IMR-90 (cell line): ENCODE measurements around the gene AKR1C8. TPM values are rescaled to one million over a fixed set of nuclear protein-coding genes. Genes with fewer than 3 reads are reported as not detected.

Experiments used
- ATAC-seq: fragments of 200-7000 bp; cut with Tn5 transposase; 2 replicates; pipeline ENCODE4 v1.9.1; 2020; ENCODE audit warnings: low read depth, mild to moderate bottlenecking, moderate library complexity
- BruUV-seq: library from RNA; stranded (reverse); fragments of 400-500 nt; replicated peaks from 2 replicates; lab custom pipeline; 2021; lab: Mats Ljungman, UMichigan
- CTCF ChIA-PET: fragments of 300-600 bp; formaldehyde crosslinking; extraction: SDS; loops from one replicate; lab custom pipeline; 2021; ENCODE audit warnings: antibody characterized with exemption; lab: Yijun Ruan, JAX
- POLR2A ChIA-PET: fragments of 300-600 bp; sonication (Branson Sonifier 250); formaldehyde crosslinking; loops from one replicate; lab custom pipeline; 2022; ENCODE audit warnings: antibody characterized with exemption; ENCODE audit not compliant: unreplicated experiment; lab: Charles Lee
- DNase-seq: peaks from one replicate; pipeline ENCODE4 v3.0.0; 2013
- H2AFZ ChIP-seq: replicated peaks from 2 replicates; pipeline ENCODE3; 2013; ENCODE audit warnings: low read length, mild to moderate bottlenecking; ENCODE audit not compliant: poor library complexity
- H2AK5ac ChIP-seq: 2 replicates; pipeline ENCODE4 v1.6.1; 2013; ENCODE audit warnings: low read depth, low read length, inconsistent platforms
- H2AK9ac ChIP-seq: replicated peaks from 2 replicates; pipeline ENCODE3; 2013; ENCODE audit warnings: mild to moderate bottlenecking, low read depth, low read length, moderate library complexity; ENCODE audit not compliant: poor library complexity
- H2BK120ac ChIP-seq: 2 replicates; pipeline ENCODE4 v1.6.1; 2013; ENCODE audit warnings: low read depth, low read length, inconsistent platforms
- H2BK15ac ChIP-seq: 3 replicates; pipeline ENCODE4 v1.6.1; 2013; ENCODE audit warnings: low read depth, low read length, inconsistent platforms
- H2BK20ac ChIP-seq: 2 replicates; pipeline ENCODE4 v1.6.1; 2013; ENCODE audit warnings: low read depth, mild to moderate bottlenecking, inconsistent platforms, low read length, moderate library complexity
- H2BK5ac ChIP-seq: 2 replicates; pipeline ENCODE4 v1.6.1; 2013; ENCODE audit warnings: mild to moderate bottlenecking, low read depth, low read length, inconsistent platforms; ENCODE audit not compliant: poor library complexity, severe bottlenecking
- H3K14ac ChIP-seq: replicated peaks from 2 replicates; pipeline ENCODE4 v1.6.1; 2013; ENCODE audit warnings: low read depth, low read length, inconsistent platforms
- H3K18ac ChIP-seq: 2 replicates; pipeline ENCODE4 v1.6.1; 2013; ENCODE audit warnings: low read depth, low read length, control low read depth
- H3K23ac ChIP-seq: 2 replicates; pipeline ENCODE4 v1.6.1; 2013; ENCODE audit warnings: low read depth, low read length, inconsistent platforms
- H3K27ac ChIP-seq: 2 replicates; pipeline ENCODE4 v1.5.1; 2013; ENCODE audit warnings: mild to moderate bottlenecking, control low read depth, low read length; ENCODE audit not compliant: insufficient read depth
- H3K27me3 ChIP-seq: 2 replicates; pipeline ENCODE4 v1.6.1; 2013; ENCODE audit warnings: low read length; ENCODE audit not compliant: control insufficient read depth, insufficient read depth
- H3K36me3 ChIP-seq: 2 replicates; pipeline ENCODE4 v1.6.1; 2013; ENCODE audit warnings: low read length, mixed read lengths; ENCODE audit not compliant: control insufficient read depth, insufficient read depth
- H3K4ac ChIP-seq: 2 replicates; pipeline ENCODE4 v1.6.1; 2013; ENCODE audit warnings: low read depth, low read length, inconsistent platforms
- H3K4me1 ChIP-seq: 2 replicates; pipeline ENCODE4 v1.6.1; 2013; ENCODE audit warnings: low read length, mixed read lengths; ENCODE audit not compliant: control insufficient read depth, insufficient read depth
- H3K4me2 ChIP-seq: 2 replicates; pipeline ENCODE4 v1.6.1; 2013; ENCODE audit warnings: low read depth, mild to moderate bottlenecking, control low read depth, low read length, moderate library complexity
- H3K4me3 ChIP-seq: 2 replicates; pipeline ENCODE4 v1.5.1; 2013; ENCODE audit warnings: low read depth, mild to moderate bottlenecking, control low read depth, low read length, moderate library complexity; ENCODE audit not compliant: insufficient read depth
- H3K56ac ChIP-seq: 2 replicates; pipeline ENCODE4 v1.6.1; 2013; ENCODE audit warnings: low read length, inconsistent platforms; ENCODE audit not compliant: insufficient read depth; ENCODE audit errors: extremely low read depth
- H3K79me1 ChIP-seq, 2 experiments: 2 replicates each; pipeline ENCODE4 v1.6.1; 2013; ENCODE audit warnings: low read length in 2 of 2, inconsistent platforms in 1 of 2, low read depth in 1 of 2
- H3K9ac ChIP-seq: 2 replicates; pipeline ENCODE4 v1.6.1; 2013; ENCODE audit warnings: low read depth, low read length, control low read depth
- H3K9me1 ChIP-seq: 2 replicates; pipeline ENCODE4 v1.6.1; 2013; ENCODE audit warnings: low read length, inconsistent platforms; ENCODE audit not compliant: insufficient read depth
- H3K9me3 ChIP-seq: 2 replicates; pipeline ENCODE4 v1.6.1; 2013; ENCODE audit warnings: low read length; ENCODE audit not compliant: control insufficient read depth, insufficient read depth
- H4K20me1 ChIP-seq: 2 replicates; pipeline ENCODE4 v1.6.1; 2013; ENCODE audit warnings: low read length, inconsistent platforms; ENCODE audit not compliant: insufficient read depth
- H4K5ac ChIP-seq: 2 replicates; pipeline ENCODE4 v1.6.1; 2013; ENCODE audit warnings: mild to moderate bottlenecking, low read depth, low read length, control low read depth
- H4K8ac ChIP-seq, 2 experiments: 2 replicates each; pipeline ENCODE4 v1.6.1; 2013; ENCODE audit warnings: low read depth in 2 of 2, low read length in 2 of 2, control low read depth in 1 of 2, inconsistent platforms in 1 of 2
- H4K91ac ChIP-seq: 2 replicates; pipeline ENCODE4 v1.6.1; 2013; ENCODE audit warnings: low read depth, low read length, inconsistent platforms; ENCODE audit not compliant: insufficient read depth
- CEBPB ChIP-seq: IDR thresholded peaks from 2 replicates; pipeline ENCODE4 v1.6.1; 2012; ENCODE audit warnings: low read depth, low read length, improper control_type of control experiment
- CTCF ChIP-seq: conservative IDR thresholded peaks from 2 replicates; pipeline ENCODE4 v1.5.1; 2012; ENCODE audit warnings: mild to moderate bottlenecking, low read depth, low read length, improper control_type of control experiment
- ELK1 ChIP-seq: fragments of 150-350 bp; IDR thresholded peaks from 2 replicates; pipeline ENCODE4 v1.6.1; 2016; ENCODE audit warnings: low read depth, mild to moderate bottlenecking, low read length, moderate library complexity, borderline replicate concordance
- MXI1 ChIP-seq: IDR thresholded peaks from 2 replicates; pipeline ENCODE4 v1.6.1; 2012; ENCODE audit warnings: low read depth, mild to moderate bottlenecking, low read length, moderate library complexity, borderline replicate concordance
- RCOR1 ChIP-seq: IDR thresholded peaks from 2 replicates; pipeline ENCODE4 v1.6.1; 2012; ENCODE audit warnings: mild to moderate bottlenecking, low read length, improper control_type of control experiment; ENCODE audit not compliant: insufficient replicate concordance
- SMC3 ChIP-seq: fragments of 150-350 bp; IDR thresholded peaks from 2 replicates; pipeline ENCODE4 v1.6.1; 2016; ENCODE audit warnings: low read depth, mild to moderate bottlenecking, antibody characterized with exemption, low read length, moderate library complexity
- WGBS, 2 experiments: methylation state at CpG; one replicate each; pipeline versions ENCODE4 v1.1.5 to v1.1.7; 2013; ENCODE audit warnings: missing lambda C conversion rate in 2 of 2; ENCODE audit not compliant: insufficient read length in 1 of 2; ENCODE audit errors: extremely low coverage in 2 of 2; 5-methylcytosine and 5-hydroxymethylcytosine counted together
- dilution Hi-C: fragments of 300-500 bp; cut with HindIII; formaldehyde crosslinking; loops from one replicate; pipeline ENCODE4 v1.14.3; 2018; ENCODE audit warnings: low sequenced_read_pairs; ENCODE audit not compliant: unreplicated experiment
- in situ Hi-C: fragments of 300-500 bp; cut with MboI; formaldehyde crosslinking; loops from 3 replicates; pipeline ENCODE4 v1.14.3; 2019; ENCODE audit warnings: low sequenced_read_pairs, inconsistent platforms, mixed read lengths
- intact Hi-C: fragments of 100-400 bp; cut with micrococcal nuclease; formaldehyde crosslinking; loops from 2 replicates; pipeline ENCODE4 v1.10.0; 2022
- polyA plus RNA-seq, 3 experiments: library from polyadenylated mRNA; depleted of rRNA; stranded (reverse); fragments of >200 nt; gene quantifications; 2 replicates each; pipeline ENCODE4 v1.2.3, GENCODE V29; 2012; ENCODE audit warnings: low replicate concordance in 1 of 3
- total RNA-seq: library from RNA; depleted of rRNA; stranded (reverse); fragments of >200 nt; gene quantifications from 2 replicates; pipeline ENCODE4 v1.2.3, GENCODE V29; 2012
- TF ChIP-seq, protein P1 (sequence below): fragments of 150-350 bp; IDR thresholded peaks from 2 replicates; pipeline ENCODE4 v1.6.1; 2017; ENCODE audit warnings: mild to moderate bottlenecking, antibody characterized with exemption, low read length, low read depth

Gene AKR1C8
- total and polyA plus RNA-seq, 2 of the 4 experiments (the other 2 are of a cell fraction) = not detected

- no peak overlapping the region for H3K23ac ChIP-seq
- peaks cover 2% of the 10 kb centered on the region; the same call in 1 of the 2 replicates for H3K9me3 ChIP-seq
- H4K91ac ChIP-seq = no peak overlapping the region
- no peak overlapping the region for H3K14ac ChIP-seq
- intact Hi-C loops = no loop called here
- no peaks in the 10 kb centered on the region for H3K9me1 ChIP-seq
- H2BK20ac ChIP-seq = no peak overlapping the region
- no peak overlapping the region for H2AK5ac ChIP-seq
- H2BK5ac ChIP-seq = no peak overlapping the region
- H4K5ac ChIP-seq = no peak overlapping the region
- H3K9ac ChIP-seq = no peak overlapping the region
- no peaks in the 10 kb centered on the region for H4K20me1 ChIP-seq
- ChIA-PET POLR2A (no interaction called here), CTCF (no interaction called here)
- dilution Hi-C loops = no loop called here
- no peak overlapping the region for H4K8ac ChIP-seq
- in situ Hi-C loops = no loop called here
- H2AFZ ChIP-seq = no peak overlapping the region
- no peaks in the 10 kb centered on the region for H3K4me1 ChIP-seq
- H2BK15ac ChIP-seq = no peak overlapping the region
- ATAC-seq = no peak
- H3K4me3 ChIP-seq = no peak overlapping the region
- no peak for DNase-seq
- no peak overlapping the region for H3K56ac ChIP-seq
- no peak for TF ChIP-seq ELK1
- TF ChIP-seq CEBPB = no peak
- TF ChIP-seq, protein P1, sequence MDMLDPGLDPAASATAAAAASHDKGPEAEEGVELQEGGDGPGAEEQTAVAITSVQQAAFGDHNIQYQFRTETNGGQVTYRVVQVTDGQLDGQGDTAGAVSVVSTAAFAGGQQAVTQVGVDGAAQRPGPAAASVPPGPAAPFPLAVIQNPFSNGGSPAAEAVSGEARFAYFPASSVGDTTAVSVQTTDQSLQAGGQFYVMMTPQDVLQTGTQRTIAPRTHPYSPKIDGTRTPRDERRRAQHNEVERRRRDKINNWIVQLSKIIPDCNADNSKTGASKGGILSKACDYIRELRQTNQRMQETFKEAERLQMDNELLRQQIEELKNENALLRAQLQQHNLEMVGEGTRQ = no peak
- TF ChIP-seq MXI1 = no peak
- TF ChIP-seq SMC3 = no peak
- TF ChIP-seq RCOR1 = no peak
- TF ChIP-seq CTCF = no peak
- H2AK9ac ChIP-seq = no peak overlapping the region
- H3K27me3 ChIP-seq = no peaks in the 10 kb centered on the region
- BruUV-seq = no TSS peak
- no peaks in the 10 kb centered on the region for H3K79me1 ChIP-seq
- H3K27ac ChIP-seq = no peak overlapping the region
- H3K4ac ChIP-seq = no peak overlapping the region
- WGBS, 2 experiments = no CpG with 5 or more reads among the region's 6 CpGs
- H2BK120ac ChIP-seq = no peak overlapping the region
- H3K4me2 ChIP-seq = no peak overlapping the region
- no peaks in the 10 kb centered on the region for H3K36me3 ChIP-seq
- no peak overlapping the region for H3K18ac ChIP-seq
Measured at GRCh38 chr10:5206799-5207198, 21.8 kb upstream of the AKR1C8 start.
